ENCODE data around the gene PRIM2.
"Not testable (repeated sequence)": the region's sequence is repeated elsewhere in the genome, so short reads cannot be mapped to it uniquely, and the experiment has no call there.

Gene PRIM2

DNA sequence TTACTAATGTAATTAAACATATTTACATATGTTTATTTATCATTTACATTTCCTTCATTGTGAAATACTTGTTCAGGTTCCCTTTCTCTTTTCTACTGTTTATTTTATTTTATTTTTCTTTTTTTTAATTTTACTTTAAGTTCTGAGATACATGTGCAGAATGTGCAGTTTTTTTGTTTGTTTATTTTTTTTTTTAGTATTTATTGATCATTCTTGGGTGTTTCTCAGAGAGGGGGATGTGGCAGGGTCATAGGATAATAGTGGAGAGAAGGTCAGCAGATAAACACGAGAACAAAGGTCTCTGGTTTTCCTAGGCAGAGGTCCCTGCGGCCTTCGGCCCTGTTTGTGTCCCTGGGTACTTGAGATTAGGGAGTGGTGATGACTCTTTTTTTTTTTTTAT lies 8.7 kb upstream of the PRIM2 start:
- DNase-seq (ENCODE audit: low read depth in 2 of 2) = not testable (repeated sequence)

DNA sequence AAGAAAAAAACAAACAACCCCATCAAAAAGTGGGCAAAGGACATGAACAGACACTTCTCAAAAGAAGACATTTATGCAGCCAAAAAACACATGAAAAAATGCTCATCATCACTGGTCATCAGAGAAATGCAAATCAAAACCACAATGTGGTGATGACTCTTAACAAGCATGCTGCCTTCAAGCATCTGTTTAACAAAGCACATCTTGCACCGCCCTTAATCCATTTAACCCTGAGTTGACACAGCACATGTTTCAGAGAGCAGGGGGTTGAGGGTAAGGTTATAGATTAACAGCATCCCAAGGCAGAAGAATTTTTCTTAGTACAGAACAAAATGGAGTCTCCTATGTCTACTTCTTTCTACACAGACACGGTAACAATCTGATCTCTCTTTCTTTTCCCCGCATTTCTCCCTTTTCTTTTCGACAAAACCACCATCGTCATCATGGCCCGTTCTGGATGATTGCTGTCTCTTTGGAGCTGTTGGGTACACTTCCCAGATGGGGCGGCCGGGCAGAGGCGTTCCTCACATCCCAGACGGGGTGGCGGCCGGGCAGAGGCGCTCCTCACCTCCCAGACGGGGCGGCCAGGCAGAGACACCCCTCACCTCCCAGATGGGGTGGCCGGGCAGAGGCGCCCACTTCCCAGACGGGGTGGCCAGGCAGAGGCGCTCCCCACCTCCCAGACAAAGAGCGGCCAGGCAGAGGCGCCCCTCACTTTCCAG lies 7.2 kb upstream of the PRIM2 start:
- not testable (repeated sequence) for DNase-seq (ENCODE audit: low read depth in 2 of 2)

DNA sequence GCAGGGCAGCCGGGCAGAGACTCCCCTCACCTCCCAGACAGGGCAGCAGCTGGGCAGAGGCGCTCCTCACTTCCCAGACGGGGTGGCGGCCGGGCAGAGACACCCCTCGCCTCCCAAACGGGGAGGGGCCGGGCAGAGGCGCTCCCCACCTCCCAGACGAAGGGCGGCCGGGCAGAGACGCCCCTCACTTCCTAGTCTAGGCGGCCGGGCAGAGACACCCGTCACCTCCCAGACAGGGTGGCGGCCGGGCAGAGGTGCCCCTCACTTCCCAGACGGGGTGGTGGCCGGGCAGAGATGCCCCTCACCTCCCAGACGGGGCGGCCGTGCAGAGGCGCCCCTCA lies 6.6 kb upstream of the PRIM2 start:
- no peak for DNase-seq (ENCODE audit: low read depth in 2 of 2)

DNA sequence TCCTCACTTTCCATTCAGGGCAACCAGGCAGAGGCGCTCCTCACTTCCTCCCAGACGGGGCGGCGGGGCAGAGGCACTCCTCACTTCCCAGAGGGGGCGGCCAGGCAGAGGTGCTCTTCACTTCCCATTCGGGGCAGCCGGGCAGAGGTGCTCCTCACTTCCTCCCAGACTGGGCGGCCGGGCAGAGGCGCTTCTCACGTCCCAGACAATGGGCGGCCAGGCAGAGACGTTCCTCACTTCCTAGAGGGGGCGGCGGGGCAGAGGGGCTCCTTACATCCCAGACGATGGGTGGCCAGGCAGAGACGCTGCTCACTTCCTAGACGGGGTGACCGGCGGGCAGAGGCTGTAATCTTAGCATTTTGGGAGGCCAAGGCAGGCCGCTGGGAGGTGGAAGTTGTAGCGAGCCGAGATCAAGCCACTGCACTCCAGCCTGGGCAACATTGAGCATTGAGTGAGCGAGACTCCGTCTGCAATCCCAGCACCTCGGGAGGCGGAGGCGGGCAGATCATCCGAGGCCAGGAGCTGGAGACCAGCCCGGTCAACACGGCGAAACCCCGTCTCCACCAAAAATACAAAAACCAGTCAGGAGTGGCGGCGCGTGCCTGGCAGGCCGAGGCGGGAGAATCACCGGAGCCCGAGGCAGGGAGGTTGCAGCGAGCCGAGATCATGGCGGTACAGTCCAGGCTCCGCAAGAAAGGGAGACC lies 6.0 kb upstream of the PRIM2 start:
- not testable (repeated sequence) for DNase-seq (ENCODE audit: low read depth in 2 of 2)

DNA sequence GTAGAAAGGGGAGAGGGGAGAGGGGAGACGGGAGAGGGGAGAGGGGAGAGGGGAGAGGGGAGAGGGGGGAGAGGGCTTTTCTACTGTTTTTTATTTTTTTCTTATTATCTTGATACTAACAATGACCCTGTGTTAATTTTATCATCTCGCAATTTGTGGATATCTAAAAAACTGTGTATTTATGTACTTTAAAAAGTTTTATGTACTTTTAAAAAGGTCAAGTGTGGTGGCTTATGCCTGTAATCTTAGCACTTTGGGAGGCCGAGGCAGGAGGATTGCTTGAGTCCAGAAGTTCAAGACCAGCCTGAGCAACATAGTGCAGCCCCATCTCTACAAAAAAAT lies 5.5 kb upstream of the PRIM2 start:
- no peak for DNase-seq (ENCODE audit: low read depth in 2 of 2)

DNA sequence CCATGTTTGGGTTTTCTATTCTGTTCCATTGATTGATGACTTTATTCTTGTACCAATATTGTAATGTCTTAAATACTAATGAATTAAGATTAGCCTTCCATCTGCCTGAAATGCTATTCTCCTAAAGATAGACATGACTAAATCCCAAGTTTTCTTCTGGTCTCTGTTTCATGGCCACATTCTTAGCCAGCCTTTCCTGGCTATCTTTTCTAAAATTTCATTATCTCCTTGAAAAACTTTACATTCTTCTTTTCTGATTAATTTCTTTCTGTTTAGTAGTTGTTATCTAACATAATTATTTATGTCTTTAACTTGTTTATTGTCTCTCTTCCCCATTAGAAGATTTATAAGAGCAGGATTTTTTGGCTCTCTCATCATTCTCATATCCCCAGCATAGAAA lies 4.4 kb upstream of the PRIM2 start:
- no peak for DNase-seq (ENCODE audit: low read depth in 2 of 2)

DNA sequence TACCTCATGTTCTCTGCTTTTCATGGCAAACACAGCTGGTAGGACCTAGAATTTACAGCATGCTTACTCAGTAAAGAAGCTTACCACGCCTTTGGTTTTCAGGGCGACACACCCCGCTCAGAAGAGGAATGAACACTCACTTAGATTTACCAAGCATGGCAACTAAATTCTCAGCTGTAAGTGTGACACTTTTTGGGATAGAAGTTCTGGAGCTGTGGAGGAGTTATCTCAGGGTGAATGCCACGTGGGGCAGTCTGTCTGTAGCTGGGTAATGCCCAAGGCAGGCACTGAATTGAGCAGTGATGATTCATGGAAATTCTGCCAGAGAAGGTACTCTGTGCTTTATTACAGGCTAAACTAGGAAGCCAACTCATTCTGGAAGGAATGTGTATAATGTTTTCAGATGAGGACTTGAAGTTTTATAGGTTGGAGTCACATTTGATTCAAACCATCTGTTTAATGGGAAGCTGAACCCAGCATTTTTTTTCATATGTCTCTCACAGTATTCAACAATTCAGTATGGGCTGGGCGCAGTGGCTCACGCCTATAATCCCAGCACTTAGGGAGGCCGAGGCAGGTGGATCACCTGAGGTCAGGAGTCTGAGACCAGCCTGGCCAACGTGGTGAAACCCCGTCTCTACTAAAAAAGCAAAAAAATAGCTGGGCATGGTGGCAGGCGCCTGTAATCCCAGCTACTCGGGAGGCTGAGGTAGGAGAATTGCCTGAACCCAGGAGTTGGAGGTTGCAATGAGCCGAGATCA lies 3.5 kb upstream of the PRIM2 start:
- DNase-seq (ENCODE audit: low read depth in 2 of 2) = no peak

DNA sequence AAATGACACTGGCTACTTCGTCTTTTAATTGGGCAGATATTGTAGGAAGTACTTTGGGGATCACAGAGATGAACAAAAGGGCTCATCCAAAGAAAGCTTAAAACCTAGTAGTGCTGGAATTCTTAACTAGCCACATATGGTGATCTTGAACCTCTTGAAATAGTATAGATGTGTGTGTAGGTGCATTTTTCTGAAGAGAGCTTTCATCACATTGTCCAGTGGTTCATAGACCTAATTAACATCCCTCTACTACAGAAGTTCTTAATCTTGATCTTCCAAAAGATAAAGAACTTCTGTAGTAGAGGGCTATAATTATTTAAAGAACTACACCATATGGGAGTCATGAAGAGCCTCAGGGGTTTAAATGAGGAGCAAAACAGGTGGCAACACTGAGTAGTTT lies 2.3 kb upstream of the PRIM2 start:
- DNase-seq (ENCODE audit: low read depth in 2 of 2) = no peak

DNA sequence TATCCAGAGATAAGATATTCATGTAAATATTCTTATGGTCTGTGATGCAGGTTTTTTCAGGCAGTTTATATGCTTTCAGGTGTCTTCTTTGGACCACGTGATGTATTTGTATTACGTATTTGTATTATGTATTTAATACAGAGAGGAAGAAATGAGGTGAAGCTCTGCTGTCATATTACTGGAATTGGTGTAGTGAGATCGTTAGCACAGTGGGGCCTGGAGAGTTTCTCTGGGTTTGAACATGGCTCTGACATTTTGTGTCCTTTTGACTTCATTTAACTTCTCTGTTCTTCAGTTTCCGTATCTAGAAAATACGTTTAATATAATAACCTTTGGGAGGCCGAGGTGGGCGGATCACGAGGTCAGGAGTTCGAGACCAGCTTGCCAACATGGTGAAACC lies 1.6 kb upstream of the PRIM2 start:
- DNase-seq (ENCODE audit: low read depth in 2 of 2) = no peak

DNA sequence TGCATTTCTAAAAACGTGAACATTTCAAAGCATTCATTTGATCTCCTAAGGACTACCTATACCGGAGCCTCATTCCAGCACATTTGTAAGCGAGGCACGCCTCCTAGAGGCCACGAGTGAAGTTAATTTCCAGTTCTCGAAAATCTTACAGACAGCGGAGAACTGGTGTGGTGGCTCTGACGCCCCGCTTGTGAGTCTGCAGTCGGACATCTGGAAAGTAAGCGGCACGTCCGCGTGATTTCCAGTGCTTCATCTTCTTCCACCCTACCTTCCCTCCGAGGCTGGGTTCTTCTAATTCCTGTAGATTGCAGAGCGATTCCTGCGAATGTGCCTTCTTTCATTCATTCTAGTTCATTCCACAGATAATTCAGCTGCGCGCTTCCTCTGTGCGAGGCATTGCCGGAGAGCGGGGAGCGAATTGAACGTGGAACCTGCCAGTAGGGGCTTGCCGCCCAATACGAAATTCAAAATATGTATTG lies 810 bp upstream of the PRIM2 start:
- peak; percentile 64 to 70 for DNase-seq (ENCODE audit: low read depth in 2 of 2)

DNA sequence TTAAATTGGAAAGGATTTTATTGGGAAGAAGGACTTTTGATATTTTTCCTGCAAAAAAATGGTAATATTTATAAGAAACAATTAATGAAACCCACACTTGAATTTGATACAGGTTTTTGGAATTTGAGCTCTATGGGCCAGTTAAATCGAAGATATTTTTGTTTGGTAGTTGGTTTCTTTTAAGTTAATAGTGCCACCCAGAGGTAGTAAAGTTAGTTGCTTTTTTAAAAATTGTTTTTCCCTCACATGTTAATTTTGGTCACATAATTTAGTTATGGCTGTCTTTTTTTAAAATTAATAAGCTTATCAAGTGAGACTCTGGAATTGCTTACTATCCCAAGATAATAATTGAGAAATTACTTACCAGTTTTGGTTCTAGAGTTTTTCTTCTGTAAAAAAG lies 7.1 kb downstream of the PRIM2 start:
- DNase-seq (ENCODE audit: low read depth in 2 of 2) = no peak

DNA sequence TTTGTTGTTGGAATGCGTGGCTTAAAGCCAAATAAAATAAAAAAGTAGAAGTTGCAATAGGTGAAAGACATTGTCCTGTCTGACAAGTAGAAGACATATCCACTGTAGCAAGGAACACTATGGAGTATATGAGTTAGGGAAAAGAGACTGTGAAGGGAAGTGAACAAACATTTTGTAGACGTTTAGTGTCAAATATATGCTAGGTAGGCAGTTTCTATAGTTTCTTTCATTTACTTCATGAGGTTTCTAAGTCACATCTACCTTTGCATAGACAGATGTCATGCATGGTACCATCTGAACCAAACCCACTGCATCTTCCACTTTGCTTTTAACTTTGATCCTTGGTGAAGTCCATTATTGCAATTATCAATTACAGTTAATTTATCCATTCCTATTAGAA lies 9.9 kb downstream of the PRIM2 start:
- DNase-seq (ENCODE audit: low read depth in 2 of 2) = no peak

DNA sequence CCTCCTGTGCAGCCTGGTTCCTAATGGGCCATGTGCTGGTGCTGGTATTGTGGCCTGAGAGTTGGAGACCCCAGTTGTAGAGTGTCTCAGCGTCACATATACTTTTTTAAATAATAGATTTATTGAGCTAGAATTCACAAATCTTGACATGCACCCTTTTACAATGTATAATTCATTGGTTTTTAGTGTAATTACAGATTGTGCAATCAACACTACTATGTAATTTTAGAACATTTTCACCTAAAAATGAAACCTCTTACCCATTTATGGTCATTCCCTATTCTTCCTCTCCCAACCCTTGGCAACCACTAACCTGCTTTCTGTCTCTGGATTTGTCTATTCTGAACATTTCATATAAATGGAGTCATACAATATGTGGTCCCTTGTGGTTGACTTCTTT lies 10.6 kb downstream of the PRIM2 start:
- no peak for DNase-seq (ENCODE audit: low read depth in 2 of 2)

DNA sequence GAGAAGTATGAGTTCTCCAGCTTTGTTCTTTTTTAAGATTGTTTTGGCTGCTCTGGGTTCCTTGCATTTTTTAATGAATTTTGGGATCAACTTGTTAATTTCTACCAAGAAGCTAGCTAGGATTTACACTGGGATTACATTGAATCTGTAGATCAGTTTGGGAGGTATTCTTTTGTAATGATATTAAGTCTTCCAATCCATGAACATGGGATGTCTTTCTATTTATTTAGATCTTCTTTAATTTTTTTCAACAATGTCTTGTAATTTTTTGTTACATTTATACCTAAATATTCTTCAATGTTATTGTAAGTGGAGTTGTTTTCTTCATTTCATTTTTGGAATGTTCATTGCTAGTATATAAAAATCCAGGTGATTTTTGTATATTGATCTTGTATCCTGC lies 12.5 kb downstream of the PRIM2 start:
- no peak for DNase-seq (ENCODE audit: low read depth in 2 of 2)

DNA sequence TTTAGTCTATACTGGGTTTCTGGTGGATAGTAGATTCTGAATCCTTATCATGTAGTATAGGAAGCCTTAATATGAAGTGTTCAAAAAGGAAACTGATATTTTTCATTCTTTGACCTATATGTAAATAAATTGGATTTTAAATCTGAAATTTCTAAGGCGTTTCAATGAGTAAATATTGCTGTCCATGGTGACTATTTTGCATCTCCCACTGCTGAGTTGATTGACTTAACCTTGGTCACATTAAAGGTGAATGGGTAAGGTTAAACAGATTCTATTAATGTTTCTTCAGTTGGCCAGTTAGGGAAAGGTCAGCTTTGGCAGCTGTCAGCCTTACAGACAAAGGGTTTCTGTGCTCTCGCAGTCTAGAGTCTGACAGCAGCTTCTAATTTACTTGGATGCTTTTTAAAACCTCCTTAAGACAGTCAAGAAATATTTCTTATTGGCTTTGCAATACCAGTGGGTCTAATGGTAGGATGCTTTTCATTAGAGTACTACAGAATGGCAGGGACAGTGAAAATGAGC lies 24.8 kb downstream of the PRIM2 start:
- DNase-seq (ENCODE audit: low read depth in 2 of 2) = no peak

DNA sequence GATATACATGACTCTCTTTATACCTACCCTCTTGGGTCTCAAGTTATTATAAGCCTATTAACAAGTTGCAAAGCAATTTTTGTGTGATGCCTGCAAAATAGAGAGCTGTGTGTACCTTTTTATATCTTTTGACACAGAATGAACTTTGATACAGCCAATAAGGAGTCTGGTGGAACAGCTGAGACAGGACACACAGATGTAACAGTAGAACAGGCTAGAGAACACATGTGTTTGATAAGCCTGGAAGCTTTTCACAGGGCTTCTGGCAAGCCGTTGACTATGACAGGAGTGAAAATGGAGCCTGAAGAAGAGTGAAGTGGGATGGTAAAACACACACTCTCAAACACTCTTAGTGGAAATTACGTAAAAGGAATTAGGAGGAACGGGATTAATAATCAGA lies 25.9 kb downstream of the PRIM2 start:
- DNase-seq (ENCODE audit: low read depth in 2 of 2) = not testable (repeated sequence)

DNA sequence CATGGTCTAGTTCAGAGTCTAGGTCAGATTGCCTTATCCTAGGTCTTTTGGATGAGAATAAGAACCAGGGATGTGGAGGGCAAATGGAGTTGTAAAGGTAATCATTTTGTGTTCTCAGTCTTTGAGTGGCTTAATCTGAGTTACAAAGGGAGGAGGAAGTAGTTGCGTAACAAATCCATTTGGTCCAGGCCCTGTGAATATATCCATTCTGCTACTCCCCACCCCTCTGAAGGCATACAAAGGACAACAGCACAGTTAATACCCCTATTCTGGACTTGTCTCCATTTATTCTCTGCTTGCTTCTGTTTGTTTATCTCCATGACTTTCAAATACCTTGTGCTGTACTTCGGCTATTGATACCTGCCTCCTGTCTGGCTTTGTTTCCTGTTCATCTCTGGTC lies 29.3 kb downstream of the PRIM2 start:
- not testable (repeated sequence) for DNase-seq (ENCODE audit: low read depth in 2 of 2)

DNA sequence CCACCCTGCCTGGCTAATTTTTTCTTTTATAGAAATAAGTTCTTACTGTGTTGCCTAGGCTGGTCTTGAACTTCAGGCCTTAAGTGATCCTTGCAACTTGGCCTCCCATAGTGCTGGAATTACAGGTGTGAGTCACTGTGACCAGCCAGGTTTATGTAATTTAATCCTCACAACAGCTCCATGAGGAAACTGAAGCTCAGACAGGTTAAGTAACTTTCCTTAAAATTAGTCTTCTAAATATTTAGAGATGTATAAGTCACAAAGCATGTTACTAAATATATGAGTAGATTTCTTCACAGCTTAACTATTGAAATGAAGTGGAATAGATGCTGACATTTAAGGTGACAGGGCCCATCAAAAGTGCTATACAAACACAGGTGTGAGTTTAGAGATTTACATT lies 30.2 kb downstream of the PRIM2 start:
- not testable (repeated sequence) for DNase-seq (ENCODE audit: low read depth in 2 of 2)

DNA sequence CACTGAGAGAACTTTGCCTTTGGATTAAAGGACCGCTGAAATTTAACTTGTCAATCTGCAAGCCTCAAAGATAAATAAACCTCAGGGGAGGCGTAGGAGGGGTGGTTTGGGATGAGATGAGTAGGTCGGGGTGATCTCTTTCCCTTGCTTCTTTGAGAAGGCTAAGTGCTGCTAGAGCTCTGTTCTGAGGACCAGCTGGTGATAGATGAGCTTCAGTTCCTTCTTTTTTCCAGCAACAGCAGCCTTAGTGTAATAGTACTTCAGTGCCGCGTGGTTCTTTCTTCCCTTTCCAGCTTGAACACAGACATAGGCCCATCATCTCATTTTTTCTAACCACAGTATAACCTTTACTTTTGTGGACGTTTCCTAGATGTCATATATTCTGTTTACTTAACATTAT lies 33.0 kb downstream of the PRIM2 start:
- DNase-seq (ENCODE audit: low read depth in 2 of 2) = not testable (repeated sequence)

DNA sequence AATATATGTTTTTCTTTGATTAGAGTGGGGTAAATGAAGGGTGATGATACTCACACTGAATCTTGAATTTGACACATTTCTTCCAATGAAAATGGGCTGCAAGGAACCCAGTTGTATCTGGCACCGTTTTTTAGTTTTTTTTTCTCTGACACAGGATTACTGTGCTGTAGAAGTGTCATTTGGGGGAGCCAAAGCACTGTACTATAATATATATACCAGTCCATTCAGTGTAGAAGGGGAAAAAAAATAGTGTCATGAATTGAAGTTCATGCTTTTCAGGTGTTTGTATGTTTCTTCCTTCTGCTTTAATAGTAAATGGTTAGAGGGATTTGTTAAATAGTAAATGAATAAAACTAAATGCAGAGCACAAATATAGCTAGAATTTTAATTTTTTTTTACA lies 35.2 kb downstream of the PRIM2 start:
- not testable (repeated sequence) for DNase-seq (ENCODE audit: low read depth in 2 of 2)

DNA sequence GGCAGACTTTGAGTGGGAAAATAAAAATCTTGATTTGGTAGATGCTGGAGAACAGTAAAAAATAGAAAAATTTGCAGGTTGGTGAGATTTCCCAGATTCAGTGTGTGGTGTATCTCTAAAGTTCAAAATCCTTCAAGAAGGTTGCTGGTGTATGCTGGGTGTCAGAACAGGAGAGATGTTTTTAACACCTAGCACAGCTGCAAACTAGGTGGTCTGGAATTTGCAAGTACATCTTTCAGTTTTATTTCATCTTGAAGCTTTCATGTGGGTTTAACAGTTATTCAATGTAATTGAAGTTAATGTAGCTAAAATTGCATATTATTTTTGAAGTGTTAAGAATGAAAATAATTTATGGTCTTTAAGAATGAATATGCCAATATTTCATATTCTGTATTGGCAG lies 40.9 kb downstream of the PRIM2 start:
- not testable (repeated sequence) for DNase-seq (ENCODE audit: low read depth in 2 of 2)

DNA sequence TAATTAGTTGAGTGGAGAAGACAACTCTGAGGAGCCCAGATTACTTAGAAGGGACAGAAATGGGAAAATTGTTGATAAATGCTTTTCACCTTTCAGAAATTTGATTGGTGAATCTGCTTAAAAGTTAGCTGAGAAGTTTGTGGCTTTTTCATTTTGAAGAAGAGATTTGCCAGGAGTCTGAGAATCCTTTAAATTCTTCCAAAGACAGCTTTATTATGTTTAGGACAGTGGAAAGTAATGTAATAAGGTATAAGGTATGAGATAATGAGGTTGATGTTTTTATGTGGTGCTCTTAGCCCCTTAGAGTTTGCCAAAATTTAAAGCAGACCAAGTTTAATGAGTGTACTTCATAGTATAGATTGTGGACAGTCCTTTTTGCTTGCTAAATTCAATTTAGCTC lies 42.3 kb downstream of the PRIM2 start:
- DNase-seq (ENCODE audit: low read depth in 2 of 2) = not testable (repeated sequence)

DNA sequence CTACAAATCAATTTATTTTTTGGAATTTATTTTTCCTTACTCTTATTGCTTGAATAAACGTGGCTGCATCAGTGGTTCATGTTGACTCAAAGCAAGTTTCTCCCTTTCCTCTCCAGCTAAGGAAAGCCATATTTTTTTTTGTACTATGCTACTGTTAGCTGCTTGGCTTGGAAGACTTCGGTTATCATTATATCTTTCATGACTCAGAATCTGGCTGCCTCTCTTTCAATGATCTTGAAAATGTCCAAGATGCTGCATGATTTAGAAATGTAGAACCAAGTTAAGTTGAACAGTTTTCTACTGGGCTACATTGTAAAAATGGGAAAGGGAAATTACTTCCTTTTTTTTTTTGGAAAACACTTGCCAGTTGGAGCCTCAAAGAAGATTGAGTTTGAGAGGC lies 44.9 kb downstream of the PRIM2 start:
- not testable (repeated sequence) for DNase-seq (ENCODE audit: low read depth in 2 of 2)
